ENCODE results near the gene UBAC2. TPM values are rescaled to one million over a fixed set of nuclear protein-coding genes. Genes with fewer than 3 reads are reported as not detected.

The UBAC2 gene
- total and polyA plus RNA-seq, 2 donors (not counting 3 experiments of a cell fraction or from before 2014, with no cell fraction given) = 45.7 to 54.4 TPM

DNA sequence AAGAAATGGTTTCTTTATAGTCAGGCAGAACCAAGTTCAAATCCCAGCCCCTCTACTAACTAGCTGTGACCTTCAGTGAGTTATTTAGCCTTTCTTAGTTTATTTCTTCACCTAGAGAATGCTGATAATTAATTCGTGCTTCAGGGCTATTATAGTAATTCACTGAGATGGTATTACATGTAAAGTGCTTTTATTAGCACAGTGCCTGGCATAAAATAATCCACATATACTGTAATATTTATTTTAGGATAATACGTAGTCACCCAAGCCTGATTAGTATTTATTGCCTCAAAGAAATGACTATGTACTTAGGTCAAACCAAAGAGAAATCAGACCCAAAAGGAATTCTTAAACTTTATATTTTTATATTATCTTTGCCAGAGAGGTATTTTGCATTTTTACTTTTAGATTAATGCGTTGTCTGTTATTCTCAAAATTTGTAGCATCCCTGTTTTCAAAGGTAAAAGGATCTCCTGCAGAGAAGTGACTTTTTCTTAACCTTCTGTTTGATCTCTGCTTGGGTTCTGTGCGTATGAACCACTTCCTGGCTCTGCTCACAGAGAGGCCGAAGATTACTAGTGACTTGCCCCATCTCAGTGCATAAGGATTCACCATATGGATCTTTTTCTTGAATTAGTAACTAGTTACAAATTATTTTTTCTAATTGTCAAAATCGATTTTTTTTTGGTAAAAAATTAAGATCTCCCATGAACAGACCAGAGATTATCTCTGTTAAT, 19.7 kb downstream of the UBAC2 start:
- Histone ChIP-seq H4K20me1 (replicated peaks; ENCODE audit: control insufficient read depth, extremely low read depth, insufficient read depth, low read length) (peaks cover 2% of the 10 kb centered on the region), H3K9me3 (replicated peaks; ENCODE audit: control insufficient read depth, insufficient read depth, low read length) (no peaks in the 10 kb centered on the region), H3K79me2 (ENCODE audit: control insufficient read depth, insufficient read depth, low read length) (peaks cover 77% of the 10 kb centered on the region), H3K4me2 (ENCODE audit: insufficient read depth, low read length) (no peak overlapping the region), H3K27me3 (ENCODE audit: control insufficient read depth in 2 of 2, insufficient read depth in 2 of 2, low read length in 2 of 2) (no peaks in the 10 kb centered on the region), H2AFZ (ENCODE audit: low read depth, low read length) (no peak overlapping the region), H3K27ac (ENCODE audit: insufficient read depth, low read depth, low read length) (no peak overlapping the region), H3K4me3 (replicated peaks in 1 of 3; ENCODE audit: insufficient read depth in 1 of 3, low read depth in 1 of 3, low read length in 3 of 3) (no peak overlapping the region), H3K36me3 (ENCODE audit: control insufficient read depth in 2 of 2, extremely low read depth in 1 of 2, insufficient read depth in 2 of 2, low read length in 2 of 2) (no peaks in the 10 kb centered on the region), H3K4me1 (ENCODE audit: control insufficient read depth, extremely low read depth, insufficient read depth, low read length) (peaks cover 4% of the 10 kb centered on the region), H3K9ac (replicated peaks; ENCODE audit: extremely low read depth, insufficient read depth, low read length) (no peak overlapping the region), H3K9me1 (replicated peaks; ENCODE audit: control insufficient read depth, extremely low read depth, insufficient read depth, low read length) (no peaks in the 10 kb centered on the region)
- BruUV-seq (replicated peaks) = no TSS peak
- FAIRE-seq = no peak
- dilution Hi-C loops (cut with MboI; ENCODE audit: extremely low pct_ligation_motif_present, low sequenced_read_pairs) (no loop called here), intact Hi-C loops (cut with micrococcal nuclease) (no loop called here)
- POLR2A ChIA-PET = no interaction called here
- CTCF ChIA-PET = no interaction called here
- TF ChIP-seq JUN (IDR thresholded peaks at IDR 0.05; ENCODE audit: borderline replicate concordance, insufficient read depth, insufficient read length, low read depth) = no peak
- no peak for TF ChIP-seq POLR2AphosphoS5 (IDR thresholded peaks at IDR 0.05; ENCODE audit: insufficient read depth, low read depth, low read length)
- TF ChIP-seq, protein P1, sequence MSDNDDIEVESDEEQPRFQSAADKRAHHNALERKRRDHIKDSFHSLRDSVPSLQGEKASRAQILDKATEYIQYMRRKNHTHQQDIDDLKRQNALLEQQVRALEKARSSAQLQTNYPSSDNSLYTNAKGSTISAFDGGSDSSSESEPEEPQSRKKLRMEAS (IDR thresholded peaks at IDR 0.05; ENCODE audit: insufficient read depth, insufficient read length) = no peak
- no peak for TF ChIP-seq EZH2 (IDR thresholded peaks at IDR 0.05; ENCODE audit: borderline replicate concordance, low read depth, low read length, severe bottlenecking)
- TF ChIP-seq POLR2A (IDR thresholded peaks at IDR 0.05; ENCODE audit: low read depth, low read length) = no peak
- TF ChIP-seq CTCF (IDR thresholded peaks at IDR 0.05; ENCODE audit: extremely low read depth in 1 of 2, insufficient read depth in 1 of 2, low read depth in 1 of 2, low read length in 2 of 2) = no peak
- no peak for TF ChIP-seq GATA2 (IDR thresholded peaks at IDR 0.05; ENCODE audit: insufficient read depth, insufficient read length, low read depth, low read length)
- no peak for TF ChIP-seq MYC (IDR thresholded peaks at IDR 0.05; ENCODE audit: low read depth, low read length)
- TF ChIP-seq FOS (IDR thresholded peaks at IDR 0.05; ENCODE audit: borderline replicate concordance, insufficient read depth, low read length) = no peak
- DNase-seq (ENCODE audit: low read depth, low spot score) = no peak
